G401 (cell line): Measurements from ENCODE around the gene ZNF362. TPM values are rescaled to one million over a fixed set of nuclear protein-coding genes. Genes with fewer than 3 reads are reported as not detected.

ENCODE experiments used
- DNase-seq: peaks from one replicate; pipeline ENCODE4 v3.0.0-alpha.2; 2015; ENCODE audit warnings: low spot score
- in situ Hi-C: cut with HindIII; loops from 2 replicates; pipeline ENCODE4 v1.10.0; 2016; ENCODE audit warnings: low sequenced_read_pairs, mixed read lengths
- total RNA-seq: library from RNA; depleted of rRNA; stranded (reverse); fragments of >200 nt; shearing (Covaris generic); gene quantifications from 2 replicates; pipeline ENCODE4 v1.2.3, GENCODE V29; 2014

The ZNF362 gene
- total RNA-seq, 1 experiment from 2014 or later: 13.5 TPM

DNA sequence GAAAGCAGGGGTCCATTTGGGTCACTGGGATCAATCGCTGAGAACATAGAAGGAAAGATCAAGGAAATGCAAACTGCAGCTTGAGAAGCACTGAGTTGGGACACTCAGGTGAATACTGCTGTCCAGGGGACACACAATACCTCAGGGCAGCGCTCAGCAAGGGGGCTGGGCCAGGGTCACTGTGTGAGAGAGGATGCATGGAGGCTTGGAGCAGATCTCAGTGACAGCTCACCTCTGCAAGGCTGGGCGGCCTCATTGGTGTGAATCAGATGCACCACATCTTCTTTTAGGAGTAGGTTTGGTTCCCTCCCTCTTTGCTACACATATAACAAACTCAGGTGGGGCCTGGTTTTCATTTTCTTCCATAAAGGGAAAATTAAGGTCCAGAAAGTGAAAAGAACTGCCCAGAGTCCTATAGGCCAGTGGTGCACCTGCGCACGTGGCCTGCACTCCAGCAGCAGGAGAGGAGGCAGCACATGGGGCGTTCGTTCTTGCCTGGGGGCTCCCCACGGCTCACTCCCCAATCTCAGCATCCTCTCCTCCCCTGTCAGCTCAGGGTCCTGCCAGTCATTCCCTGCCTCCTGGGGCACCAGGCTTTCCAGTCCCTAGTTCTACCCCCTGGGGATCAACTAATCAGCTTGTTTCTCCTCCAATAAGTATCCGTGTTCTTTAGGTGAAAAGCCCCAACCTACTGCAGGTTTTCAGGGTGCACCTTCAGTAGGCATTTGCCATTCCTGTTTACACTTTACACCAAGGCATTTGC, 63.1 kb downstream of the ZNF362 start:
- in situ Hi-C loops: no loop called here
- no peak for DNase-seq

DNA sequence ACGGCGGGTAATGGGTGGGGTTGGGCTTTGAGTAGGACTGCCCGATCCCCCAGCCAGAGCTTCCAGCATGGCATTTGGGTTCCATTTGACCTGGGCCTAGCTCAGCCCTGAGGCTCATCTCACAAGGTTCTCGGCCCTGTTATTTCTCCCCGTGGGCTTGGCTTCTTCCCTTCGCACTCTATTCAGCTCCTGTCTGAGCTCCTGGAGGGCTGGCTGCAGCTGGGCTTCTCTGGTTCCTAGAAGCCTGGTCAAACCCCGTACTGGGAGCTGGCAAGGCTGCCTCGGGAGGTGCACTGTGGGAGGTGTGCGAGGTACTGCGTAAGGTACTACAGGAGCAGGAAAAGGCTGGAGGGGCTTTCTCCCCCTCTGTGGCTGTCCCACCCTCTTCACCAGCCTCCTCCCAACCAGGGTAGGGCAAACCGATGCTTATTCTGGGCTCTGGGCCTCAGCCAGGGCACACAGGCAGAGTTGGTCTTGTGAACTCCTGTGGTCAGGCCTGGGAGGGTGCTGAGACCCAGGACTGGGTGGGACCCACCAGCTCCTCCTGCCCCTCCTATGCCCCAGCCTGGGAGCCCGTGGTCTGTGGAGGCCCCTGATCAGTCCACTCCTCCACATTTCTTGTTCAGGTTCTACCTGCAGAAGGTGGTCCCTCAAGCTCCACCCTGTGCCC, 63.8 kb downstream of the ZNF362 start:
- DNase-seq: no peak
- in situ Hi-C loops: no loop called here

DNA sequence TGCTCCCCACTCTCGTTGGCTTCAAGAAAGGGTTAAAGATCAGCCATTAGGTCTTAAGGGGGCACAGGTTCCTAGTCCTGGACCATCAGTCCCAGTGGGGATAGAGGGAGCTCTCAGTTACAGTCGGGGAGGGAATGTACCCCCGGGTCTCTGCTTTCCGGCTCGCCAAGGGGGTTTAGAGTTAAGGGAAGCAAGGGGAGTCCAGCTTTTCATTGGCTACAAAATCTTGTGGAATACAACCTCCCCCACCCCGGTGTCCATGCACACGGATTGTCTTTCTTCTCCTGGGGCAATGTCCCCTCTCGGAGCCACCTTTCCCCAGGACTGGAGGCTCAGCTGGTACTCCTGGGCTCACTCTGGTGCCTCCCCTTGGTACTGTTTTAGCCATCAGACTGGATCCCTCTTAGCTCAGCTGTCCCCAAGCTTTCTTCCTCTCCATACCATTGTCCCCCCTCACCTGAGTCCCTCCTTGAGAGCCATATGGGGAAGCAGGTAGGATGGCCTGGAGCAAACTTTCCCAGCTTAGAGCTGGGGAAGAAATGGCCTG, 64.4 kb downstream of the ZNF362 start, which contains the start of gene A3GALT2:
Gene A3GALT2 (minus strand): TSS at position 480 of the 547 bp plus-strand sequence. CDS start 0 bp downstream, at position 480.
- DNase-seq: no peak
- in situ Hi-C loops: no loop called here

DNA sequence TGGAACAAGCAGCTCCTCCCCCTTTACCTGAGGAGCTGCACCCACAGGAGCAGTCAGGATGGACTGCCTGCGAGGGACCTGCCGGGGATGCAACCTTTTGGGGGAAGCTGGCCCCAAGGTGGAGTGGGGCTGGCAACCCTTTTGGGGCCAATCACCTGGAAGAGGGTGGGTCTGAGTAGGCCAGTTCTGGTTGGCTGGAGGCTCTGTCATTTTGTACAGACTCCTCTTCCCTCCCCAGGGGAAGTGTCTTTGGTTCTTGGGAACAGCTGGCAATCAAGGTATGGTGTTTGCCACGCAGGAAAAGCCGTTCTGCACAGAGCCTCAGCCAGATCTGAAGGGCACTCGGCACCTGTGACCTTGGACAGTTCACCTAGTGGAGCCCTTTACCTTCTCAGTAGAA, 64.9 kb downstream of the ZNF362 start:
- no peak for DNase-seq
- in situ Hi-C loops: no loop called here

DNA sequence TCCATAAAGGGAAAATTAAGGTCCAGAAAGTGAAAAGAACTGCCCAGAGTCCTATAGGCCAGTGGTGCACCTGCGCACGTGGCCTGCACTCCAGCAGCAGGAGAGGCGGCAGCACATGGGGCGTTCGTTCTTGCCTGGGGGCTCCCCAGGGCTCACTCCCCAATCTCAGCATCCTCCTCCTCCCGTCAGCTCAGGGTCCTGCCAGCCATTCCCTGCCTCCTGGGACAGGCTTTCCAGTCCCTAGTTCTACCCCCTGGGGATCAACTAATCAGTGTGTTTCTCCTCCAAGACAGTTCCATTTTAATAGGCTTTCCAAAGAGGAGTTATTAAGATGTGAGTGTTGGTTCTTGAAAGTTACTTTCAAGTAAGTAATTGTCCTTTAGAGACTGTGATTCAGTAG, 65.8 kb downstream of the ZNF362 start:
- in situ Hi-C loops: no loop called here
- no peak for DNase-seq

DNA sequence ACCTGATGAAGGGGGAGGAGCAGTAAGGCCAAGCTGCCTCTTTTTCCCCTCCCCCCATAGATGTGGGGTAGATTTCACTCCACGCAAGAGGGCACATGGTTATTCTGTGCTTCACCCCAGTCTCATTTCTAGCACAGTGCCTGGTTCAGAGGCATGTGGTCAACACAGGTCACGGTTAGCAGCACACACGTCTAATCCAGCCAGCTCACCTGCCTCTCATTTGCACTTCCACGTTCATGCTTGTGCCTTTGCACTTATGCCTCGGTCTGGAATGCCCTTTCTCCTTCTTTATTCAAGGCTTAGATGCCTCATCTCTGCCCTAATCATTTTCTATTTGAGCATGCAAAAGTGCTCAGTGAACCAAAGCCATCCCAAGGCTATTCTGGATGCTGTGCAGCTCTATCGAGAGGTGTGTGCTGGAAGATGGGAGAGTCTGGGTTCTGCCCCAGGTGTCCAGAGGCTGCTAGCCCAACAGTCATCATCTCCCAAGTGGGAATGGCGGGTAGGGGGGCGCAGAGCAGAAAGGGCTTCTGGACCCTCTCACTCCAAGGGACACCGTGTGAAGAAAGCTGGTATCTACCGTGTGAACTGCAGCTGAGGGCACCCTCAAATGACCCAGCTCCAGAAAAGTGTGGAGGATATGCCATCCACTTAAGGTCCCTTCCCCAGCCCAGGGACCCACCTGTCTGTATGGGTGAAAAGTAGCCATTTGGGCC, 66.7 kb downstream of the ZNF362 start:
- no peak for DNase-seq
- in situ Hi-C loops: no loop called here

DNA sequence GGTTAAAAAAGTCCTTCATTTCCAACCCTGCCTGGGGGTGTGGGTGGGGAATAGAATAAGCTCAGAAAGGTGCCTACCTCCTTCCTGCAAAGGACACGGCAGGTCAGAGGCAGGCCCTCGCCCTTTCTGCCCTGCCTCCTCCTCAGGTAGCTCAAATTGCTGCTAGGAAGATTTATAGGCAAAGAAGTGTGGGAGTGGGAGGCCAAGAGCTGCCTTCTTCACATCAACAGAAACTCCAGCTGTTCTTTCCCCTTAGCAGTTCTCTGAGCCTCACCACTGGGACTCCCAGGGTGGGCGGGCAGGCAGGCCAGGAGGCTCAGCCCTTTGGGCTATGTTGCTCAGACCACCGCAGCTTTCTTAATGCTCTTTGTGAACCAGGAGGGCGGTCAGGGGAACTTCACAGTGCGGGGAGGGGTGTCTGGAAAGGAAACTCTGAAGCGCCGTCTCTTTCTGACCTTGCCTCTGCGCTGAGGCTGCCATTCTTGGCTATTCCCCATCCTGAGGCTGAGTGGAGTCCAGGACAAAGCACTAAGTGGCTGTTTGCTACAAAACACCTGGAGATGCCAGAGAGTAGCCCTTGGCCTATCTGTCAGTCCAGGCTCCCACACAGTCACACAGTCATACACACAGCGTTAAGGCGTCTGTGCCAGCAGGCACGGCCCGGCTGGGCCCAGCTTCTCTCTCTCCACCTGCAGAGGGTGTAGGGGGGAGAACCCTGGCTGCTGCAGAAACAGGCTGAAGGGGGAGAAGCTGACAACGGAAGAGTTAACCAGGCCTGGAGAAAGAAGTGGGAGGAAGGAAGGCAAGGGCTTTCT, 67.6 kb downstream of the ZNF362 start:
- in situ Hi-C loops: no loop called here
- DNase-seq: no peak

DNA sequence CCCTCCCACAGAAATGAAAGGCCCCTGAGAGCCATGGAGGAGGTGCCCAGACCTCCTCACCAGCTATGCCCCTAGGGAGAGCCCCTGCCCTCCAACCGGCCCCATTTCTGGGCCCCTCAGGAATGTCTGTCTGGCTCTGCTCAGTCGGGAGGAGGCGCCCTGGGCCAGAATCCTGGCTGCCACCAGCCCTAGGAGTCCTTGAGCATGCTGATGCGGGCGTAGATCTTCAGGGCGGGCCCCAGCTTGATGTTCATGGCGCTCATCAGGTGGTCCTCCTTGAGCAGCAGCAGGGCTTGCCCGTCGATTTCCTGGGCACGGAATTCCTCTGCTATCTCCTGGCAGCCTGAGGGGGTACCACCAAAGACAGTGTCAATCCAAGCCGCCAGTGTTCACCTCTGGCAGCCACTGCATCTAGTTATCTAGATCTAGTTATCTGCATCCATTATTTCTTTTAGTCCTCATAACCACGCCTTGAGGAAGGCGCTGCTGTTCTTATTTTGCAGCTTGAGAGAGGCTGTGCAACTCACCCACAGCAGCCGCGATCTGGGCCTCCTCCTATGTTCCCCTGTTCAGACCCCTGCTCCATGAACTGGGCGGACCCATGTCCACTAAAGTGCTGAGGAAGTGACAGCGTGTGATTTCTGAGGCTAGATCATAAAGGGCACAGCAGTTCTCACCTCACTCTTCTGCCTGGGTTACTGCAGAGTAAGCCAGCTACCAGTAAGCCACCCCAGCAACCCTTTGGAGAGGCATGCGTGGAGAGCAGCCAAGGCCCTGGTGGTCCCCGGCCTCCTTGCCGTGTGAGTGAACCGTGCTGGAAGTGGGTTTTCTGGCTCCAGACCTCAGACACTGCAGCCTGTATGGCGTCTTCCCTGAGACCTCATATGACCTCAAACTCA, 68.6 kb downstream of the ZNF362 start:
- no peak for DNase-seq
- in situ Hi-C loops: no loop called here

DNA sequence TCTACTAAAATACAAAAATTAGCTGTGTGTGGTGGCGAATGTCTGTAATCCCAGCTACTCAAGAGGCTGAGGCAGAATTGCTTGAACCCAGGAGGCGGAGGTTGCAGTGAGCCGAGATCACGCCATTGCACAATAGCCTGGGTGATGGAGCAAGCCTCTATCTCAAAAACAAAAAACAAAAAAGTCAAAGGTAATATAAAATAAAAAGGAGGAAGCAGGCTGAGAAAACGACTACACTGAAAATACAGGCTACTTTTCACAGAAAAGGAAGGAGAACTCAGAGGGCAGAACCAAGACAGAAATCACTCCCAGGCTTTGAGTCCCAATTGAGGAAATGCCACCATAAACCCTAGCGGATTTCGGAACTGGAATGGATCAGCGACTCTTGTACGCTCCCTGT, 70.5 kb downstream of the ZNF362 start:
- in situ Hi-C loops: no loop called here

DNA sequence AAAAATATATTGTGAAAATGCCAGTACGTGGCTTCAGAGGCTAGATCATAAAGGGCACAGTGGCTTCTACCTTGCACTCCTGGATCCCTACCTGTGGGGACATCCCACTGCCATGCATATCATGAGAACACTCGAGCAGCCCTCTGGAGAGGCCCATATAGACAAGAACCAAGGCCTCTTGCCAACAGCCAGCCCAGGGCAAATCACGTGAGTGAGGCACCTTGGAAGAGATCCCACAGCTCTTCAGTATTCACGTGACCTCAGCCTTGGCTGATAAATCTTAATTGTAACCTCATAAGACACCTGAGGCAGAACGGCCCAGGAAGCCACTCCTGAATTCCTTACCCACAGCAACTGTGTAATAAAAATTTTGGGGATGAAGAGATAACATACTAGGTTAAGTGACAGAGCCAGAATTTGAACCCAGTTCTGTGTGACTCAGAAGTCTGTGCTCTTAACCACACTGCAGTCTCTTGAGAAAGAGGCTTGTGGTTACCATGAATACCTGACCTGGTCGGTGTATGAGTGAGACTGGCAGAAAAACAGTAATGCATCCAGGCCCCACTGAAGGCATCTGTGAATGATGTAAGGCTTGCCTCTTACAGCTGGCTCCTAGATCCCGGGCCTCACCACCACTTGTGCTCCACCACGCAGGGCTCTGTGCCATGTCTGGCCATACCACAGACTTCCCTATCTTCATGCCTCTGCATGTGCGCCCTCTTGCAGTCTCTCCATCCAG, 71.5 kb downstream of the ZNF362 start:
- DNase-seq: peak; percentile 80
- in situ Hi-C loops: no loop called here

More for the DNA sequence above, 70.5 kb downstream of the ZNF362 start:
- DNase-seq: no peak

DNA sequence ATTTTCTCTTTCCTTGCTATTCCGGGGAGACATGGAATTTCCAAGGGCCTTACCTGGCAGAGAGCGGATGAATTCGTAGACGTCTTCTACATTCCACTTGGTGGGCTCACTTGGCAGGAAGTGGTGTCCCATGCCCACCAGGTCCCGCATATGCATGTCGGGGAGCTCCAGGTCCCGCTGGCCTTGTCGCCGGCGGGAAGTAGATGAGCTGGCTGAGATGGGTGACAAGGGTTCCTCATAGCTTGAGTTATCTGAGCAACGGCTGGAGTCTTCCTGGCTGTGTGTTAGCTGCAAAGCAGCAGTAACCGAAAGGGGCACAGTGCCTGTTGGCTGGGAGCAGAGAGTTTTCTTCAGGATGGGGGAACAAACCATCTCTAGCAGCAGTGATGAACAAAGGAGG, 72.5 kb downstream of the ZNF362 start:
- DNase-seq: no peak
- in situ Hi-C loops: no loop called here

DNA sequence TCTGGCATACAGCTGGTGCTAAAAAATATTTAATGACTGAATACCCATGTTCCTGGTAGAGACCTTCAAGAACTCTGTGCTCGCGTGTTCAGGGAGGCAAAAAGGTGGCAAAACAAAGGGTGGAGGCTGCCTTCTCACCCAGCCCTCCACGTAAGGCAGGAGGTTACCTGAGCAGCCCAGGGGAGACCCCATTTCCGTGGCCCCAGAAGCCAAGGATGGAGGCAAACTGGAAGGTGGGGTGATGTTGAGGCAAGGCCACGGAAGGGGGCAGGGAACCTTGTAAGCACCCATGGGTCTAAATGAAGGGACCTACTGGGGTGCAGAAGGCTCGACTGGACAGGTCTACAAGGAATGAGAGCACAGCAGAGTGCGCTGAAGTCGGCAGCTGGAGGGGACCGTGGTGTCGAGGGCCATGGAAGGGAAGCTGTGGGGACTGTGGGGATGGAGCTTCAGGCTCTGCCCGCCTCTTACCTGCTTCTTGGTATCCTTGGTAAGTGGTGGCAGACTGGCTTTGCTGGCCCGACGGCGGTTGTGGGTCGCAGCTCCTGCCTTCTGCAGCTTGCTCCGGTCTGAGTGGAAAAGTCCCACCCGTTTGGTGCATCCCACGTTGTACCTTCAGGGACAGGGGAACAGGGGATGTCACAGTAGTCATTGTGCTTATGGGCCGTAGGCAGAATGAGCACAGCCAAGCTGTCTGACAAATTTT, 73.5 kb downstream of the ZNF362 start:
- no peak for DNase-seq
- in situ Hi-C loops: no loop called here

DNA sequence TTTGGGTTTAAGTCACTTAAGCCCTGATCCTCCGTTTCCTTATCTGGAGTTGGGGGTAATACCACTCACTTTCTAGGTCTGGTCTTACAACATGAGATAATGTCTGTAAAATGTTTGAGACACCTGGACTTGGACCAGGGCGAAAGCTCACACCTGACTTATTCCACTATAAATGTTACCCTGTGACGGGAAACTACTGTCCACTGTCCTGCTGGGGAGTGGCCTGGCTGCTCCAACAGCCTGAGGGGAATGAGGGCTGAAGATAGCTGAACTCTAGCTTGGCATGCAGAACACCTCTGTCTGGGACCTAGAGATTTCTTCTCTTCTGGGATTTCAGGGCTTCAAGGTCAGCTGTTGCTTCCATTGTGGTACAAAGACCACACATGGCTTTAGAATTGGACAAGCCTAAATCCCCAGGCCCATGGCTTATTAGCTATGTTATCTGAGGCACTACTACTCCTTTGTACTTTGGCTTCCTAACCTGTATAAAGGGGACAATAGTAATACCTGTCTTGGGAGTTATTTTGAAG, 74.1 kb downstream of the ZNF362 start:
- in situ Hi-C loops: no loop called here
- DNase-seq: no peak

DNA sequence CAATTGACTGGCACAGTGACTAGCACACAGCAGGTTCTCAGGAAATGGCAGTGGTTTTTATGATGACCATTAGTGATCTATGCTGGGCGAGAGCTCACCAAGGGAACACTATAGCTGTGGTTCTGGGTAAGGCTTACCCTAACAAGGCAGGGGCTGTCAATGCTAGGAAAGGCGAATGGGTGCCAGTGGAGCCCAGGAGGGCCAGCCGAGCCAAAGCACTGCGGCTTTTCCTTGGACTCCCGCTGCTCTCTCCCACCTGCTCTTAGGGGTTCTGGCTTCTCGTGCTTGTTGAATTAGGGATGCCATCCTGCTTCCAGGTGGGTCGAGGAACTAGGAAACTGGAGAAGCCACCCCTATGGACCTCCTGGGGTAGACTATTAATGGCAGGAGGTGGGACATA, 74.6 kb downstream of the ZNF362 start:
- in situ Hi-C loops: no loop called here

DNA sequence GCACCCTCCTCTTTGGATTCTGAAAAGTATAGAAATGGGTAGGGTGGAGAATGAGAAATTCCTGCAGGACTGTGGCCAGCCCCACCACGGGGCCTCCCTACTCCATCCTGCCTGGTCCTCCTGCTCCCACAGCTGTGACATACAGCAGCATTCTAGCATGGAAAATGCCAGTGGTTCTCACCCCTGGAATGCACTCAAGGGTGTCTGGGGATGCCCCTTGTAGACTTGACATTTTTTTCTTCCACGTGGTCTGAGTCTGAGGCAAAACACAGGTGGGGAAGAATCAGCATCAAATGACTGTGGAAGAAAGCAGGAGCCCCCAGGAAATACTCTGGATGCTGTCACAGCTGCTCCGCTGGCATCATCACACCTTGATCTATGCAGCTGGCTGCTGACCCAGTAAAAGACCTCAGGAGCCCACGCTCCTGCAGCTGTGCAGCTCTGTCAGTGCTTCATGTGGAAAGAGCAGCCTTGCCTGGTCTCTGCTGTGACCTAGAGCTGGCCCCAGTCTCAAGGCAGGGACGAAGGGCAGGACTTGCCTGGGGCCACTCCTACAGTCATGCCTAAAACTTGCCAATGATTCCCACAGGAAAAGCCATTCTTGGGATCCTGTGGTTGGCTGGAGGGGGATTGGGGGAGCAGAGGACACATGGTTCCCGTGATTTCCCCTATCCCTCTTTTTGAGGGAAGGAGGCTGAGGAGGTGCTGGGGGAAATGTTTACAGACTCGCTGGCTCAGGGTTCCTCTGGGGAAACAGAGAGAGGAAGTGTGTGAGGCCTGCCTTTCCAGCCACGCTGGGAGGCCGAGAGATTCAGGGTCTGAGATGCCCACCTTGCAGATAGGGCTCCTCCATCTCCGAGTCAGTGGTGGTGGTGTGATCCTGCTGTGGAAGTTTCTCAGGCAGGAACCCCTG, 75.4 kb downstream of the ZNF362 start:
- in situ Hi-C loops: no loop called here
- no peak for DNase-seq

More for the DNA sequence above, 74.6 kb downstream of the ZNF362 start:
- DNase-seq: no peak

DNA sequence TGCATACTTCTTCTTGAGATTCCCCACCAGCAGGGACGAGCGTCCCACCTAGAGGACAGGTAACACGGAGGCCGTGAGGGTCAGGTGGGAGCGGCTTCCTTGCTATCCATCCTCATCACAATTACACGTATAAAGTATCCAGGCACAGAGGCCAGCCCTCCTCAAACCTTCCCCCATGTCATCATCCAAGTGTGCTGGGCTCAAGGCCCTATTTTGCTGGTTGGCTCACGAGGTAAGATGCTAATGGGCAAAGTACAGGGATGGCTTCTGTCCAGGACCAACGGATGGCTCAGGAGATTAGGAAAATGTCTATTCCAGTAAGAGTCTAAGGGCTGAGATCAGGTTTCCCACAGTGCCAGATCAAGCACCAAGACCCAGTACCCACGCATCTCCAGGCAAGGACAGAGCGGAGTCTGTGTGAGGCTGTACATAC, 76.1 kb downstream of the ZNF362 start:
- peak; percentile 84 for DNase-seq
- in situ Hi-C loops: no loop called here
